ENCODE data around the gene PPP1R9A. TPM values are rescaled to one million over a fixed set of nuclear protein-coding genes. Genes with fewer than 3 reads are reported as not detected.

The PPP1R9A gene
- total and polyA plus RNA-seq, 2 donors = 1.4 to 2.2 TPM

GRCh38 chr7:95106401-95106800 lies 199.0 kb downstream of the PPP1R9A start:
- no peaks in the 10 kb centered on the region for H3K4me1 ChIP-seq (ENCODE audit: control insufficient read depth in 2 of 2, insufficient read depth in 2 of 2, low read length in 2 of 2)
- WGBS = 96% methylated on average over 2 of the region's 2 CpGs
- H3K36me3 ChIP-seq (ENCODE audit: control insufficient read depth in 2 of 2, insufficient read depth in 2 of 2, low read length in 1 of 2) = no peaks in the 10 kb centered on the region
- no peak overlapping the region for H3K27ac ChIP-seq (ENCODE audit: low read depth in 1 of 2, low read length in 1 of 2)
- H3K27me3 ChIP-seq (ENCODE audit: control insufficient read depth in 2 of 2, insufficient read depth in 1 of 2, low read length in 1 of 2) = no peaks in the 10 kb centered on the region
- DNase-seq (ENCODE audit: low read depth in 6 of 9, low spot score in 9 of 9) = no peak
- H3K9me3 ChIP-seq (ENCODE audit: control insufficient read depth in 2 of 2, insufficient read depth in 1 of 2, low read length in 1 of 2) = no peaks in the 10 kb centered on the region
- no peak overlapping the region for H3K4me3 ChIP-seq (ENCODE audit: low read length in 2 of 2)

GRCh38 chr7:95110707-95111106 lies 203.3 kb downstream of the PPP1R9A start:
- no peaks in the 10 kb centered on the region for H3K9me3 ChIP-seq (ENCODE audit: control insufficient read depth in 2 of 2, insufficient read depth in 1 of 2, low read length in 1 of 2)
- no peak overlapping the region for H3K4me3 ChIP-seq (ENCODE audit: low read length in 2 of 2)
- DNase-seq (ENCODE audit: low read depth in 6 of 9, low spot score in 9 of 9) = no peak
- H3K4me1 ChIP-seq (ENCODE audit: control insufficient read depth in 2 of 2, insufficient read depth in 2 of 2, low read length in 2 of 2) = no peaks in the 10 kb centered on the region
- no peaks in the 10 kb centered on the region for H3K36me3 ChIP-seq (ENCODE audit: control insufficient read depth in 2 of 2, insufficient read depth in 2 of 2, low read length in 1 of 2)
- no peaks in the 10 kb centered on the region for H3K27me3 ChIP-seq (ENCODE audit: control insufficient read depth in 2 of 2, insufficient read depth in 1 of 2, low read length in 1 of 2)
- H3K27ac ChIP-seq (ENCODE audit: low read depth in 1 of 2, low read length in 1 of 2) = no peak overlapping the region
- WGBS = 96% methylated on average over 3 of the region's 3 CpGs

- no peak for DNase-seq (ENCODE audit: low read depth in 6 of 9, low spot score in 9 of 9)
- H3K27ac ChIP-seq (ENCODE audit: low read depth in 1 of 2, low read length in 1 of 2) = no peak overlapping the region
- H3K4me1 ChIP-seq (ENCODE audit: control insufficient read depth in 2 of 2, insufficient read depth in 2 of 2, low read length in 2 of 2) = no peaks in the 10 kb centered on the region
- H3K36me3 ChIP-seq (ENCODE audit: control insufficient read depth in 2 of 2, insufficient read depth in 2 of 2, low read length in 1 of 2) = no peaks in the 10 kb centered on the region
- H3K4me3 ChIP-seq (ENCODE audit: low read length in 2 of 2) = no peak overlapping the region
- no peaks in the 10 kb centered on the region for H3K27me3 ChIP-seq (ENCODE audit: control insufficient read depth in 2 of 2, insufficient read depth in 1 of 2, low read length in 1 of 2)
- no peaks in the 10 kb centered on the region for H3K9me3 ChIP-seq (ENCODE audit: control insufficient read depth in 2 of 2, insufficient read depth in 1 of 2, low read length in 1 of 2)
These were observed 206.2 kb downstream of the PPP1R9A start for GRCh38 chr7:95113590-95113989.

GRCh38 chr7:95126053-95126709 lies 218.8 kb downstream of the PPP1R9A start:
- peaks cover 0 to 3% of the 10 kb centered on the region in 2 donors for H3K9me3 ChIP-seq (ENCODE audit: control insufficient read depth in 2 of 2, insufficient read depth in 1 of 2, low read length in 1 of 2)
- DNase-seq (ENCODE audit: low read depth in 6 of 9, low spot score in 9 of 9) = no peak
- no peak overlapping the region for H3K4me3 ChIP-seq (ENCODE audit: low read length in 2 of 2)
- WGBS = 85% methylated on average over 2 of the region's 2 CpGs
- H3K4me1 ChIP-seq (ENCODE audit: control insufficient read depth in 2 of 2, insufficient read depth in 2 of 2, low read length in 2 of 2) = no peaks in the 10 kb centered on the region
- no peak overlapping the region for H3K27ac ChIP-seq (ENCODE audit: low read depth in 1 of 2, low read length in 1 of 2)
- H3K27me3 ChIP-seq (ENCODE audit: control insufficient read depth in 2 of 2, insufficient read depth in 1 of 2, low read length in 1 of 2) = no peaks in the 10 kb centered on the region
- no peaks in the 10 kb centered on the region for H3K36me3 ChIP-seq (ENCODE audit: control insufficient read depth in 2 of 2, insufficient read depth in 2 of 2, low read length in 1 of 2)

- DNase-seq (ENCODE audit: low read depth in 6 of 9, low spot score in 9 of 9) = no peak
- H3K36me3 ChIP-seq (ENCODE audit: control insufficient read depth in 2 of 2, insufficient read depth in 2 of 2, low read length in 1 of 2) = no peaks in the 10 kb centered on the region
- WGBS = 98% methylated on average over 11 of the region's 11 CpGs
- no peak overlapping the region for H3K4me3 ChIP-seq (ENCODE audit: low read length in 2 of 2)
- peaks cover 2 to 9% of the 10 kb centered on the region in 2 donors for H3K9me3 ChIP-seq (ENCODE audit: control insufficient read depth in 2 of 2, insufficient read depth in 1 of 2, low read length in 1 of 2)
- no peaks in the 10 kb centered on the region for H3K27me3 ChIP-seq (ENCODE audit: control insufficient read depth in 2 of 2, insufficient read depth in 1 of 2, low read length in 1 of 2)
- no peak overlapping the region for H3K27ac ChIP-seq (ENCODE audit: low read depth in 1 of 2, low read length in 1 of 2)
- H3K4me1 ChIP-seq (ENCODE audit: control insufficient read depth in 2 of 2, insufficient read depth in 2 of 2, low read length in 2 of 2) = no peaks in the 10 kb centered on the region
These were observed 225.1 kb downstream of the PPP1R9A start for GRCh38 chr7:95132500-95132899.

GRCh38 chr7:95139922-95140321 lies 232.5 kb downstream of the PPP1R9A start:
- Histone ChIP-seq H3K4me1 (ENCODE audit: control insufficient read depth in 2 of 2, insufficient read depth in 2 of 2, low read length in 2 of 2) (no peaks in the 10 kb centered on the region), H3K27ac (ENCODE audit: low read depth in 1 of 2, low read length in 1 of 2) (no peak overlapping the region), H3K9me3 (ENCODE audit: control insufficient read depth in 2 of 2, insufficient read depth in 1 of 2, low read length in 1 of 2) (no peaks in the 10 kb centered on the region), H3K4me3 (ENCODE audit: low read length in 2 of 2) (no peak overlapping the region), H3K27me3 (ENCODE audit: control insufficient read depth in 2 of 2, insufficient read depth in 1 of 2, low read length in 1 of 2) (no peaks in the 10 kb centered on the region), H3K36me3 (ENCODE audit: control insufficient read depth in 2 of 2, insufficient read depth in 2 of 2, low read length in 1 of 2) (no peaks in the 10 kb centered on the region)
- DNase-seq (ENCODE audit: low read depth in 6 of 9, low spot score in 9 of 9) = no peak
- 96% methylated on average over 1 of the region's 1 CpG for WGBS

GRCh38 chr7:95141755-95142154 lies 234.4 kb downstream of the PPP1R9A start:
- 96% methylated on average over 2 of the region's 2 CpGs for WGBS
- no peaks in the 10 kb centered on the region for H3K4me1 ChIP-seq (ENCODE audit: control insufficient read depth in 2 of 2, insufficient read depth in 2 of 2, low read length in 2 of 2)

GRCh38 chr7:95144256-95144655 lies 236.9 kb downstream of the PPP1R9A start:
- no peak overlapping the region for H3K27ac ChIP-seq (ENCODE audit: low read depth in 1 of 2, low read length in 1 of 2)
- WGBS = 96% methylated on average over 4 of the region's 4 CpGs
- no peaks in the 10 kb centered on the region for H3K27me3 ChIP-seq (ENCODE audit: control insufficient read depth in 2 of 2, insufficient read depth in 1 of 2, low read length in 1 of 2)
- no peaks in the 10 kb centered on the region for H3K9me3 ChIP-seq (ENCODE audit: control insufficient read depth in 2 of 2, insufficient read depth in 1 of 2, low read length in 1 of 2)
- no peak for DNase-seq (ENCODE audit: low read depth in 6 of 9, low spot score in 9 of 9)
- H3K4me1 ChIP-seq (ENCODE audit: control insufficient read depth in 2 of 2, insufficient read depth in 2 of 2, low read length in 2 of 2) = no peaks in the 10 kb centered on the region
- H3K36me3 ChIP-seq (ENCODE audit: control insufficient read depth in 2 of 2, insufficient read depth in 2 of 2, low read length in 1 of 2) = no peaks in the 10 kb centered on the region
- no peak overlapping the region for H3K4me3 ChIP-seq (ENCODE audit: low read length in 2 of 2)

More at GRCh38 chr7:95141755-95142154, 234.4 kb downstream of the PPP1R9A start:
- H3K27ac ChIP-seq (ENCODE audit: low read depth in 1 of 2, low read length in 1 of 2) = no peak overlapping the region
- DNase-seq (ENCODE audit: low read depth in 6 of 9, low spot score in 9 of 9) = no peak
- no peak overlapping the region for H3K4me3 ChIP-seq (ENCODE audit: low read length in 2 of 2)
- H3K9me3 ChIP-seq (ENCODE audit: control insufficient read depth in 2 of 2, insufficient read depth in 1 of 2, low read length in 1 of 2) = no peaks in the 10 kb centered on the region
- no peaks in the 10 kb centered on the region for H3K27me3 ChIP-seq (ENCODE audit: control insufficient read depth in 2 of 2, insufficient read depth in 1 of 2, low read length in 1 of 2)
- no peaks in the 10 kb centered on the region for H3K36me3 ChIP-seq (ENCODE audit: control insufficient read depth in 2 of 2, insufficient read depth in 2 of 2, low read length in 1 of 2)

GRCh38 chr7:95155965-95156364 lies 248.6 kb downstream of the PPP1R9A start:
- Histone ChIP-seq H3K4me1 (ENCODE audit: control insufficient read depth in 2 of 2, insufficient read depth in 2 of 2, low read length in 2 of 2) (no peaks in the 10 kb centered on the region), H3K36me3 (ENCODE audit: control insufficient read depth in 2 of 2, insufficient read depth in 2 of 2, low read length in 1 of 2) (no peaks in the 10 kb centered on the region), H3K9me3 (ENCODE audit: control insufficient read depth in 2 of 2, insufficient read depth in 1 of 2, low read length in 1 of 2) (peaks cover 0 to 8% of the 10 kb centered on the region in 2 donors), H3K4me3 (ENCODE audit: low read length in 2 of 2) (no peak overlapping the region), H3K27ac (ENCODE audit: low read depth in 1 of 2, low read length in 1 of 2) (no peak overlapping the region), H3K27me3 (ENCODE audit: control insufficient read depth in 2 of 2, insufficient read depth in 1 of 2, low read length in 1 of 2) (no peaks in the 10 kb centered on the region)
- 95% methylated on average over 5 of the region's 5 CpGs for WGBS
- DNase-seq (ENCODE audit: low read depth in 6 of 9, low spot score in 9 of 9) = no peak

Data from thymus (tissue), 11 donors.